Suppressor macrophage treated with lipopolysaccharide for 1 hour (primary cell): ENCODE data around the gene TENT5C.

Experiments used
- DNase-seq, 3 donors: peaks; one replicate each; pipeline ENCODE4 v3.0.0-alpha.2; 2020 to 2022

Gene TENT5C

GRCh38 chr1:117592155-117592554, 13.7 kb upstream of the TENT5C start:
- no peak for DNase-seq

- DNase-seq = no peak
These were observed 11.4 kb upstream of the TENT5C start for GRCh38 chr1:117594261-117594990.

GRCh38 chr1:117596023-117596720, 9.7 kb upstream of the TENT5C start:
- no peak for DNase-seq

GRCh38 chr1:117598489-117598888, 7.4 kb upstream of the TENT5C start:
- DNase-seq = no peak

- no peak for DNase-seq
These were observed 6.3 kb upstream of the TENT5C start for GRCh38 chr1:117599286-117600221.

GRCh38 chr1:117600325-117600943, 5.4 kb upstream of the TENT5C start:
- no peak for DNase-seq

- no peak for DNase-seq
These were observed 4.9 kb upstream of the TENT5C start for GRCh38 chr1:117600966-117601365.

- DNase-seq = no peak
These were observed 3.0 kb upstream of the TENT5C start for GRCh38 chr1:117602862-117603261.

GRCh38 chr1:117605164-117605773, 579 bp upstream of the TENT5C start:
- no peak for DNase-seq

GRCh38 chr1:117606649-117607430, 992 bp downstream of the TENT5C start:
- DNase-seq = peak; percentile 23 to 37 (median 30)

- no peak for DNase-seq
These were observed 1.6 kb downstream of the TENT5C start for GRCh38 chr1:117607471-117607870.

- DNase-seq = no peak
These were observed 2.3 kb downstream of the TENT5C start for GRCh38 chr1:117608115-117608615.

GRCh38 chr1:117608758-117609157, 2.9 kb downstream of the TENT5C start:
- DNase-seq = no peak

- no peak for DNase-seq
These were observed 3.6 kb downstream of the TENT5C start for GRCh38 chr1:117609471-117609911.

GRCh38 chr1:117610036-117610435, 4.2 kb downstream of the TENT5C start:
- DNase-seq = no peak

- no peak for DNase-seq
These were observed 5.3 kb downstream of the TENT5C start for GRCh38 chr1:117611121-117611601.

GRCh38 chr1:117611894-117612483, 6.1 kb downstream of the TENT5C start:
- no peak for DNase-seq

- DNase-seq = peak; percentile 20 to 53 (median 51)
These were observed 6.8 kb downstream of the TENT5C start for GRCh38 chr1:117612517-117613248.

GRCh38 chr1:117613249-117613968, 7.6 kb downstream of the TENT5C start:
- no peak for DNase-seq
